H1 (cell line): ENCODE measurements around the gene VPS35L. TPM values are rescaled to one million over a fixed set of nuclear protein-coding genes. Genes with fewer than 3 reads are reported as not detected.

ENCODE experiments used
- CTCF ChIA-PET: fragments of 300-600 bp; sonication (Branson Sonifier 250); formaldehyde crosslinking; loops from one replicate; lab custom pipeline; 2021; ENCODE audit not compliant: partially characterized antibody; lab: Charles Lee
- POLR2A ChIA-PET: fragments of 300-600 bp; sonication (Branson Sonifier 250); formaldehyde crosslinking; loops from one replicate; lab custom pipeline; 2021; ENCODE audit warnings: inconsistent platforms; ENCODE audit not compliant: partially characterized antibody; lab: Charles Lee
- DNase-seq, 2 experiments: peaks; one replicate each; pipeline versions ENCODE4 v3.0.0 to v3.0.0-alpha.2; 2010 to 2022; ENCODE audit warnings: low spot score in 2 of 2, low read depth in 1 of 2, mixed read lengths in 1 of 2
- FAIRE-seq: peaks from 2 replicates; lab custom pipeline; 2011; peaks lifted over from hg19 to GRCh38; lab: Jason Lieb, UNC
- H2AFZ ChIP-seq: 2 replicates; pipeline ENCODE4 v1.8.1; 2012; ENCODE audit warnings: low read length, inconsistent platforms
- H2AK5ac ChIP-seq: 2 replicates; pipeline ENCODE4 v1.6.1; 2013; ENCODE audit warnings: low read depth, low read length
- H2BK120ac ChIP-seq: replicated peaks from 2 replicates; pipeline ENCODE3; 2013; ENCODE audit warnings: low read depth, low read length, inconsistent platforms
- H2BK12ac ChIP-seq: 2 replicates; pipeline ENCODE4 v1.6.1; 2013; ENCODE audit warnings: low read depth, low read length
- H2BK15ac ChIP-seq: 2 replicates; pipeline ENCODE4 v1.6.1; 2013; ENCODE audit warnings: low read length
- H2BK20ac ChIP-seq: 2 replicates; pipeline ENCODE4 v1.6.1; 2013; ENCODE audit warnings: low read length
- H2BK5ac ChIP-seq: 2 replicates; pipeline ENCODE4 v1.6.1; 2013; ENCODE audit warnings: low read depth, low read length
- H3K14ac ChIP-seq: 2 replicates; pipeline ENCODE4 v1.6.1; 2013; ENCODE audit warnings: inconsistent platforms; ENCODE audit not compliant: insufficient read length
- H3K18ac ChIP-seq: 2 replicates; pipeline ENCODE4 v1.6.1; 2013; ENCODE audit warnings: low read length; ENCODE audit errors: extremely low read depth
- H3K23ac ChIP-seq: 2 replicates; pipeline ENCODE4 v1.6.1; 2013; ENCODE audit warnings: inconsistent platforms; ENCODE audit not compliant: insufficient read length
- H3K23me2 ChIP-seq: 2 replicates; pipeline ENCODE4 v1.6.1; 2013; ENCODE audit warnings: low read depth, low read length
- H3K27ac ChIP-seq: 2 replicates; pipeline ENCODE4 v1.6.1; 2011; ENCODE audit warnings: low read depth, low read length, inconsistent platforms
- H3K27me3 ChIP-seq, 4 experiments: replicated peaks in 1 of 4; 1 replicate in 1 of 4; 2 replicates in 3 of 4; pipeline versions ENCODE4 v1.6.1 to v1.8.1; 2011 to 2013; ENCODE audit warnings: low read length in 3 of 4, mild to moderate bottlenecking in 3 of 4, inconsistent platforms in 2 of 4, mixed read lengths in 2 of 4, moderate library complexity in 1 of 4; ENCODE audit not compliant: control insufficient read depth in 3 of 4, insufficient read depth in 3 of 4; ENCODE audit errors: extremely low read depth in 1 of 4
- H3K36me3 ChIP-seq, 4 experiments: 2 replicates each; pipeline versions ENCODE4 v1.6.1 to v1.8.1; 2011 to 2013; ENCODE audit warnings: mild to moderate bottlenecking in 4 of 4, low read length in 3 of 4, moderate library complexity in 2 of 4, control low read depth in 1 of 4, inconsistent platforms in 1 of 4; ENCODE audit not compliant: insufficient read depth in 4 of 4, control insufficient read depth in 2 of 4
- H3K4ac ChIP-seq: replicated peaks from 2 replicates; pipeline ENCODE3; 2013; ENCODE audit warnings: low read length, low read depth, mixed read lengths, inconsistent platforms; ENCODE audit not compliant: insufficient read length
- H3K4me1 ChIP-seq, 4 experiments: replicated peaks in 1 of 4; 1 replicate in 1 of 4; 2 replicates in 3 of 4; pipeline versions ENCODE4 v1.6.1 to v1.8.1; 2011 to 2013; ENCODE audit warnings: low read length in 3 of 4, inconsistent platforms in 2 of 4, mixed read lengths in 1 of 4; ENCODE audit not compliant: insufficient read depth in 4 of 4, control insufficient read depth in 3 of 4
- H3K4me2 ChIP-seq, 2 experiments: 2 replicates each; pipeline versions ENCODE4 v1.6.1 to v1.8.1; 2011 to 2013; ENCODE audit warnings: low read depth in 2 of 2, low read length in 2 of 2, control low read depth in 1 of 2, inconsistent platforms in 1 of 2, mild to moderate bottlenecking in 1 of 2; ENCODE audit not compliant: insufficient read depth in 1 of 2
- H3K4me3 ChIP-seq, 4 experiments: fragments of 200-600, 300-600 bp in 1 of 4; sonication (generic), shearing (Covaris generic), sonication (Bioruptor Twin) in 1 of 4; 2 replicates each; pipeline versions ENCODE4 v1.5.1 to v1.8.1; 2011 to 2016; ENCODE audit warnings: low read length in 4 of 4, low read depth in 3 of 4, control low read depth in 2 of 4, inconsistent platforms in 2 of 4, mild to moderate bottlenecking in 2 of 4, mixed read lengths in 1 of 4, moderate library complexity in 1 of 4; ENCODE audit not compliant: insufficient read depth in 2 of 4; ENCODE audit errors: extremely low read depth in 1 of 4
- H3K56ac ChIP-seq: replicated peaks from 2 replicates; pipeline ENCODE3; 2013; ENCODE audit warnings: low read depth, mild to moderate bottlenecking, mixed read lengths, low read length, inconsistent platforms; ENCODE audit not compliant: insufficient read length
- H3K79me1 ChIP-seq: 2 replicates; pipeline ENCODE4 v1.6.1; 2013; ENCODE audit warnings: low read depth, low read length, control low read depth
- H3K79me2 ChIP-seq, 2 experiments: 2 replicates each; pipeline versions ENCODE4 v1.6.1 to v1.8.1; 2012 to 2013; ENCODE audit warnings: low read length in 2 of 2, mild to moderate bottlenecking in 2 of 2, inconsistent platforms in 1 of 2; ENCODE audit not compliant: insufficient read depth in 2 of 2, control insufficient read depth in 1 of 2
- H3K9ac ChIP-seq, 4 experiments: replicated peaks in 1 of 4; 1 replicate in 1 of 4; 2 replicates in 3 of 4; pipeline versions ENCODE4 v1.6.1 to v1.8.1; 2011 to 2013; ENCODE audit warnings: low read depth in 3 of 4, low read length in 3 of 4, control low read depth in 2 of 4, mild to moderate bottlenecking in 2 of 4, moderate library complexity in 2 of 4, inconsistent platforms in 1 of 4; ENCODE audit errors: extremely low read depth in 1 of 4
- H3K9me3 ChIP-seq, 2 experiments: 2 replicates each; pipeline versions ENCODE4 v1.6.1 to v1.8.1; 2012 to 2013; ENCODE audit warnings: mild to moderate bottlenecking in 2 of 2, moderate library complexity in 2 of 2, control low read depth in 1 of 2, inconsistent platforms in 1 of 2, low read depth in 1 of 2, low read length in 1 of 2, mixed read lengths in 1 of 2; ENCODE audit not compliant: insufficient read depth in 2 of 2
- H4K20me1 ChIP-seq, 2 experiments: replicated peaks in 1 of 2; 2 replicates each; pipeline versions ENCODE3 to v1.8.1; 2011 to 2013; ENCODE audit warnings: inconsistent platforms in 2 of 2, low read length in 2 of 2, mild to moderate bottlenecking in 1 of 2; ENCODE audit not compliant: insufficient read depth in 2 of 2, control insufficient read depth in 1 of 2
- H4K5ac ChIP-seq: 2 replicates; pipeline ENCODE4 v1.6.1; 2013; ENCODE audit warnings: low read length, low read depth, mixed read lengths, inconsistent platforms; ENCODE audit not compliant: insufficient read length
- H4K8ac ChIP-seq: 2 replicates; pipeline ENCODE4 v1.8.0; 2013; ENCODE audit warnings: mild to moderate bottlenecking, moderate library complexity, low read length, inconsistent platforms; ENCODE audit not compliant: insufficient read depth; ENCODE audit errors: extremely low read depth
- H4K91ac ChIP-seq: replicated peaks from 2 replicates; pipeline ENCODE3; 2013; ENCODE audit warnings: low read length, mixed read lengths, inconsistent platforms; ENCODE audit not compliant: insufficient read length
- JUN ChIP-seq: IDR thresholded peaks from 2 replicates; pipeline ENCODE4 v1.6.1; 2011; ENCODE audit warnings: low read depth, mild to moderate bottlenecking, improper control_type of control experiment, low read length
- JUND ChIP-seq: IDR thresholded peaks from 2 replicates; pipeline ENCODE4 v1.6.1; 2011; ENCODE audit warnings: mild to moderate bottlenecking, improper control_type of control experiment, low read length
- PHF8 ChIP-seq: fragments of 200-600 bp; sonication (generic); conservative IDR thresholded peaks from 2 replicates; pipeline ENCODE4 v1.7.1; 2012; ENCODE audit warnings: low read depth, mild to moderate bottlenecking, inconsistent platforms, low read length, moderate library complexity
- POU5F1 ChIP-seq: IDR thresholded peaks from 2 replicates; pipeline ENCODE4 v1.6.1; 2011; ENCODE audit warnings: low read depth, mild to moderate bottlenecking, low read length, moderate library complexity
- RBBP5 ChIP-seq: IDR thresholded peaks from 2 replicates; pipeline ENCODE4 v1.7.1; 2012; ENCODE audit warnings: low read depth, mild to moderate bottlenecking, inconsistent platforms, low read length, moderate library complexity, borderline replicate concordance
- WGBS, 2 experiments: shearing (Covaris generic) in 1 of 2; methylation state at CpG; one replicate each; pipeline versions ENCODE4 v1.1.6 to v1.1.7; 2013 to 2015; ENCODE audit warnings: low lambda C conversion rate in 2 of 2, mixed read lengths in 2 of 2, inconsistent platforms in 1 of 2, low coverage in 1 of 2, missing lambda C conversion rate in 1 of 2; ENCODE audit not compliant: insufficient replicate concordance in 2 of 2, insufficient coverage in 1 of 2, insufficient read length in 1 of 2; ENCODE audit errors: extremely low coverage in 1 of 2, missing lambda C conversion rate in 1 of 2; 5-methylcytosine and 5-hydroxymethylcytosine counted together
- polyA plus RNA-seq, 7 experiments: library from polyadenylated mRNA; depleted of rRNA in 3 of 7; stranded (reverse) in 5 of 7; unstranded in 2 of 7; fragments of >200 nt in 5 of 7; fragments of 200-250 nt in 2 of 7; gene quantifications; 1 replicate in 5 of 7; 2 replicates in 1 of 7; 4 replicates in 1 of 7; pipeline versions ENCODE4 v1.2.1 to v1.2.3, GENCODE V29; 2011 to 2013; ENCODE audit warnings: missing spikeins in 2 of 7, mixed read lengths in 2 of 7
- total RNA-seq: library from RNA; stranded (reverse); fragmentation: NEBNext Ultra II Directional; extraction: Animal tissue kit (Norgen Biotek cat#: 25700); gene quantifications from 2 replicates; pipeline ENCODE4 v1.2.1, GENCODE V29; 2021

Gene VPS35L
- total and polyA plus RNA-seq, 2 of the 8 experiments (the other 6 are each of a cell fraction or from before 2014, with no cell fraction given), result 31.5 to 57.1 TPM

DNA sequence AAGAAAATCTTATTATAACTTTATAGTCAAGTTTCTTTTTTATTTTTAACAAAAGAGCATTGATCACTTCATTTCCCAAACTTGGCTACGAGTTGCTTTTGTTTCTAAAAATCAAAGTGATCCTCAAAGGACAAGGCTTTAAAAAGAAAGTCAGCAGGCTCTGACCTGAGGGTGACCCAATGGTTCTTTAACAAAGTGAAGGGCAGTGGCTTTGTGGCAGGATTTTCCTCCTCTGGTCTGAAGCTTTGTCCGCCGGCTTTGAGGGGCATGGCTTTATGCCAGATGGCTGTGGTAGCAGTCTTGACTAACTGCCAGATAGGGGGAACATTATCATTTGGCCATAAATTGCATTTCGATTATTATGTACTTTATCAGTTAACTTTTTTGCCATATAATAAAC lies 191.1 kb downstream of the VPS35L start:
- no peak overlapping the region for H4K5ac ChIP-seq
- no peak overlapping the region for H2BK15ac ChIP-seq
- no peak overlapping the region for H4K8ac ChIP-seq
- no peaks in the 10 kb centered on the region for H3K23me2 ChIP-seq
- no peaks in the 10 kb centered on the region for H3K79me2 ChIP-seq
- no peak overlapping the region for H2BK120ac ChIP-seq
- FAIRE-seq, result no peak
- H3K36me3 ChIP-seq, result no peaks in the 10 kb centered on the region
- DNase-seq, result no peak
- no peak overlapping the region for H2BK12ac ChIP-seq
- no peak overlapping the region for H3K4me3 ChIP-seq
- no peak overlapping the region for H2AK5ac ChIP-seq
- no peak overlapping the region for H3K4ac ChIP-seq
- H3K79me1 ChIP-seq, result no peaks in the 10 kb centered on the region
- no peak overlapping the region for H3K27ac ChIP-seq
- no peak overlapping the region for H2BK5ac ChIP-seq
- H3K56ac ChIP-seq, result no peak overlapping the region
- no peak overlapping the region for H3K23ac ChIP-seq
- no peak overlapping the region for H3K9ac ChIP-seq
- H3K18ac ChIP-seq, result no peak overlapping the region
- WGBS, 2 experiments, result 83% methylated on average over 4 of the region's 4 CpGs; no CpG with 5 or more reads in 1 of the 2 experiments
- no peak overlapping the region for H3K14ac ChIP-seq
- H2BK20ac ChIP-seq, result no peak overlapping the region
- no peak overlapping the region for H4K91ac ChIP-seq
- H3K9me3 ChIP-seq, result no peaks in the 10 kb centered on the region
- H3K4me2 ChIP-seq, result no peak overlapping the region
- TF ChIP-seq JUND (no peak), PHF8 (no peak), JUN (no peak), RBBP5 (no peak), POU5F1 (no peak)
- H3K4me1 ChIP-seq, result no peaks in the 10 kb centered on the region
- POLR2A ChIA-PET, result no interaction called here
- H3K27me3 ChIP-seq, result no peaks in the 10 kb centered on the region
- H2AFZ ChIP-seq, result no peak overlapping the region
- no peaks in the 10 kb centered on the region for H4K20me1 ChIP-seq
- CTCF ChIA-PET, result interaction anchor here (0.8 to 1.2 kb wide), 3 partner anchors 21 to 148 kb away, joined by 3 to 4 read pairs (median 3); no protein-coding TSS in a partner anchor
